Measurements from ENCODE around the gene C16orf89. TPM values are rescaled to one million over a fixed set of nuclear protein-coding genes. Genes with fewer than 3 reads are reported as not detected.
"Not testable (repeated sequence)": the region's sequence is repeated elsewhere in the genome, so short reads cannot be mapped to it uniquely, and the experiment has no call there.

C16orf89 gene
- total and polyA plus RNA-seq, 7 donors: 2.5 to 15.7 (median 6.6) TPM

DNA sequence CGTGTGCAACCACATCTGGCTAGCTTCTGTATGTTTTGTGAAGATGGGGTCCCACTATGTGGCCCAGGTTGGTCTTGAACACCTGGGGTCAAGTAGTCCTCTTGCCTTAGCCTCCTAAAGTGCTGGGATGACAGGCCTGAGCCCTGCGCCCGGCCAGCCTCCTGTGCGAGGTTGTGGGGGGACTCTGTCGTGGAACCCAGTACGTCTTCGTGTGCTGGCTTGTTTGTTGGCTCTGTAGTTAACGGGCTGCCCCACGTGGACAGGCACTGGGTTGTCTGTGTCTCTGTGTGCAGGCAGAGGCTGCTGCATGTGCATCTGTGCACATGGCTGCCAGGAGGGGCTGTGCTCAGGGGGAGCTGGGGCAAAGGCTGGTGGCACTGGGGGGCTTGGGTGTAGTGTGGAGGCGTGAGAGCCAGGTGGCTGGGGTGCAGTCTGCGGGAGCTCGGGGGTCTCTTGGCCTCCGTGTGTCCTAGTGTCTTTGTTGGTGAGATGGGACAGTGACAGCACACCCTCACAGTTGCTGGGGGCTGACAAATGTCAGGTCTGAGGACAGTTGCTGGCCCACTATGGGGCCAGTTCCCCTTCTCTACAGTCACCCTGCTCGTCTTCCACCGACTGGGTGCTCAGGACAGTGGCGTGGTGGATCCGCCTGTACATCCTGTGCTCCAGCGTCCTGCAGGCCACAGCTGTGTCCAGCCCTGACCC is 22.5 kb upstream of the C16orf89 start:
- H3K36me3 ChIP-seq: peaks cover 0 to 43% (median 9%) of the 10 kb centered on the region in 4 donors
- H3K4me1 ChIP-seq; H3K27me3 ChIP-seq; H3K9me3 ChIP-seq; DNase-seq; H3K4me3 ChIP-seq; intact Hi-C loops (cut with DNase I); H3K27ac ChIP-seq: not testable (repeated sequence)
- 92 to 95% methylated on average over 18 of the region's 18 CpGs for WGBS, 2 donors

DNA sequence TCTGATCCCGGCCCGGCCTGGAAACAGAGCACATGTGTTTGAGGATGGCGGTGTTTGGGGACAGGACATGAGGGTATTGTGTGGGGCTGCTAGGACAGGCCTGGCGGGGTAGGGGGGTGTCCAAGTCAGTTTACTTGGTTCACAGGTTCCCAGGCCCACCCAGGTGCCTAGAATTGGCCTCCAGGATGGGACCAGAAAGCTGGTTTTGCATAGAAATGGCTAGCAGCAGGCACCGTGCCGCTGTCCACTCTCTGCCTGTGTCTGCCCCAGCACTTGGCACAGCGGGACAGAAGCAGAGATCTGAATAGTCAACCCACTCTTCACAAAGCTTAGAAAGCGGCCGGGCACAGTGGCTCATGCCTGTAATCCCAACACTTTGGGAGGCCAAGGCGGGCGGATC is 20.0 kb upstream of the C16orf89 start:
- H3K27ac ChIP-seq; H3K27me3 ChIP-seq; intact Hi-C loops (cut with DNase I); H3K9me3 ChIP-seq; H3K4me3 ChIP-seq; H3K4me1 ChIP-seq; DNase-seq: not testable (repeated sequence)
- H3K36me3 ChIP-seq: peaks cover 0 to 65% (median 18%) of the 10 kb centered on the region in 4 donors
- 84 to 94% methylated on average over 11 of the region's 11 CpGs for WGBS, 2 donors

DNA sequence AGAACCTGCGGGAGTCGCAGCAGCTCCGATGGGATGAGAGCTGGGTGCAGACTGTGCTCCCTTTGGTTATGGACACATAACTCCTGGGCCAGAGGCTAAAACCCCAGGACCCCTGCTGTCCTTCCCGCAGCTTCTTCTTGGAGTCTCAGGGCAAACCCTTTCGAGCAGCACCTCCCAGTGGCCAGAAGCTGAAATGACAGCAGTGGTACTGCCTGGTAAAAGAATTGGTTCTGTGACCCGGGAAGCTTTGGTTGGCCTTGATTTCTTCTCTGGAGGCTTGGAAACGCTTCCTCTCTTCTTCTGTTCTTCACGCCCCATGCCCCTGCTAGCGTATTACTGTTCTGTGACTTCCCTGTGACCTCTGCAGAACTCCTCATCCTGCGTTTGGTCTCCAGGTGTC is 19.0 kb upstream of the C16orf89 start:
- DNase-seq: not testable (repeated sequence)
- H3K36me3 ChIP-seq: peaks cover 0 to 64% (median 17%) of the 10 kb centered on the region in 4 donors

DNA sequence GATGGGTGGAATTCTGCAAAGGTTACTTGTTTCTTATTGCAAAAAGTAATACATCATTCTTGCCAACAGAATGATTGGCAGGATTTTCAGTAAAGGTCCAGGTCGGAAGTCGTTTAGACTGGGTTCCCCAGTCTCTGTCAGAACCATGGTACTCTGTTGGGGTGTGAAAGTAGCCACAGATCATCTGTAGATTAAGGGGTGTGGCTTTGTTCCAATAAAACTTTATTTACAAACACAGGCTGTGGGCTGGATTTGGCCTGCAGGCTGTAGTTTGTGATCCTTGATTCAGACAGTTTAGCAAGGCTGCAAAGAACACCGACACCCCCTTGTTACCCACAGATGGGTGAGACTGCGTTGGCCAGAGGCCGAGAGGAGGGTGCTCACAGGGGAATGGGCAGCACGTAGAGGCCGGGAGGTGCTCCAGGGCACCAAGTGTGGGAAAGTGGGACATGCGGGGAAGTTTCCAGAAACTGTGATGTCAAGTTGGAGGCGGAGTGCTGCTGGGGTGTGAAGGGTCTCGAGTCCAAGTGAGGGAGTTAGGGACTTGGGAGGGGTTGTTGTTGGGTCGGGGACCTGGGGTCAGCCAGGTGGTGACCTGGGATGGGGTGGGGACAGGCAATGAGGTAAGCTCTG is 18.5 kb upstream of the C16orf89 start:
- intact Hi-C loops (cut with DNase I); H3K27ac ChIP-seq; H3K4me3 ChIP-seq; H3K9me3 ChIP-seq; H3K27me3 ChIP-seq; H3K4me1 ChIP-seq; DNase-seq: not testable (repeated sequence)
- H3K36me3 ChIP-seq: peaks cover 0 to 63% (median 15%) of the 10 kb centered on the region in 4 donors
- WGBS, 2 donors: 71 to 88% methylated on average over 11 of the region's 11 CpGs

More for the DNA sequence above, 19.0 kb upstream of the C16orf89 start:
- H3K4me1 ChIP-seq; H3K4me3 ChIP-seq; H3K27ac ChIP-seq; H3K27me3 ChIP-seq; H3K9me3 ChIP-seq; intact Hi-C loops (cut with DNase I): not testable (repeated sequence)
- TF ChIP-seq, protein P1, sequence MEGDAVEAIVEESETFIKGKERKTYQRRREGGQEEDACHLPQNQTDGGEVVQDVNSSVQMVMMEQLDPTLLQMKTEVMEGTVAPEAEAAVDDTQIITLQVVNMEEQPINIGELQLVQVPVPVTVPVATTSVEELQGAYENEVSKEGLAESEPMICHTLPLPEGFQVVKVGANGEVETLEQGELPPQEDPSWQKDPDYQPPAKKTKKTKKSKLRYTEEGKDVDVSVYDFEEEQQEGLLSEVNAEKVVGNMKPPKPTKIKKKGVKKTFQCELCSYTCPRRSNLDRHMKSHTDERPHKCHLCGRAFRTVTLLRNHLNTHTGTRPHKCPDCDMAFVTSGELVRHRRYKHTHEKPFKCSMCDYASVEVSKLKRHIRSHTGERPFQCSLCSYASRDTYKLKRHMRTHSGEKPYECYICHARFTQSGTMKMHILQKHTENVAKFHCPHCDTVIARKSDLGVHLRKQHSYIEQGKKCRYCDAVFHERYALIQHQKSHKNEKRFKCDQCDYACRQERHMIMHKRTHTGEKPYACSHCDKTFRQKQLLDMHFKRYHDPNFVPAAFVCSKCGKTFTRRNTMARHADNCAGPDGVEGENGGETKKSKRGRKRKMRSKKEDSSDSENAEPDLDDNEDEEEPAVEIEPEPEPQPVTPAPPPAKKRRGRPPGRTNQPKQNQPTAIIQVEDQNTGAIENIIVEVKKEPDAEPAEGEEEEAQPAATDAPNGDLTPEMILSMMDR (IDR thresholded peaks at IDR 0.05): peak in 3 of 4 experiments; percentile 38 to 59 (median 51)
- WGBS, 2 donors: 56 to 76% methylated on average over 10 of the region's 10 CpGs

DNA sequence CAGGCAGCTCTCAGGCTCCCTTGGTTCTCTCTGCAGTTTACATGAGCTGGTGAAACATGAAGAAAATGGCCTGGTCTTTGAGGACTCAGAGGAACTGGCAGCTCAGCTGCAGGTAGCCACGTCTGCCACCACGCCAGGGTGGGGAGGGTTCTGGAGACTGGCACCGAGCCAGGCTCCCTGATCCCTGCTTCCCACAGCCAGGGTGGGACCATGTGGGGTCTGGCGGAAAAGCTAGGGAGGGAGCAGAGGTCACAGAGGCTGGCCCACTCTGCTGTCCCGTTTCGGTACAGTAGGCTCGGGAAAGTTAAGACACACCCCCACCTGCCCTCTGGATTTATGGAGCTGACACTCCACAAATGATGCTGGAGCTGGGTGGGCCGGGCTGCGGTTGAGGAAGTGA is 17.9 kb upstream of the C16orf89 start:
- H3K9me3 ChIP-seq; H3K27ac ChIP-seq; intact Hi-C loops (cut with DNase I); H3K4me3 ChIP-seq; H3K4me1 ChIP-seq; DNase-seq; H3K27me3 ChIP-seq: not testable (repeated sequence)
- 78 to 89% methylated on average over 9 of the region's 9 CpGs for WGBS, 2 donors
- H3K36me3 ChIP-seq: peaks cover 0 to 63% (median 14%) of the 10 kb centered on the region in 4 donors

DNA sequence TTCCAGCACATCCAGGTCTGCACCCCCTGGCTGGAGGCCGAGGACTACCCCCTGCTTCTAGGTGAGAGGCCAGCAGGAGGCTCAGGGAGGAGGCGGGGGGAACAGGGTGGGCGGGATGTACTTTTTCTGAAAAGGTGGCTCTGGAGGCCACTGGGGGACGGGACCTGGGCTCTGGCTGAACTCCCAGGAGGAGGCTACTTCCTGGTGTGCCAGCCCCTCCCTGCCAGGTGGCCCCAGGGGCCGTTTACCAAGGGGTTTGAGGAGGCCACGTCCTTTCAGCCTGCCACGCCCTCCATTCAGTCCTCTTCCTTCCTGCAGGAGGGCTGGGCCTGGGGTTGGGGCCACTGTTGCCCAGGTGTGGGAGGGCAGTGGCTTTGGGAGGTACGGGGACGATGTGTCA is 15.2 kb upstream of the C16orf89 start:
- peaks cover 2 to 85% (median 25%) of the 10 kb centered on the region in 4 donors for H3K36me3 ChIP-seq
- intact Hi-C loops (cut with DNase I); H3K4me3 ChIP-seq; H3K9me3 ChIP-seq; DNase-seq; H3K27ac ChIP-seq; H3K27me3 ChIP-seq; H3K4me1 ChIP-seq: not testable (repeated sequence)
- 10 to 64% methylated on average over 9 of the region's 9 CpGs for WGBS, 2 donors

DNA sequence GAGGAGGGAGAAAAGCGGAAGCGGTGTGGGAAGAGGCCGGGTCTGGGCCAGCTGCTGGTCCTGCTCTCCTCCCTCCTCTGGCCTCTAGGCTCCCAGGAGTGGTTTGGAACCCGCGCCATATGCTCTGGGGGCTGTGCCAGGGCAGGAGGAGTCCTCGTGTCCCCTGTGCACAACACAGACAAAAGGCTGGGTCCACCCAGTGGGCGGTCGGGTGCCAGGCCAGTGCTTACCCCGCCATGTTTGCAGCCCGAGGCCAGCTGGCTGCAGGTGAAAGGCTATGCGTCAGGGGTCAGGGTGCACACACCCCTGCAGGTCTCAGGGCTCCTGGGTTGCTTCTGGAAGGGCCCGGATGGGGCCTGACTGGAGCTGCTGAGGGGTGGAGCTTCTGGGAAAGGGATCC is 14.7 kb upstream of the C16orf89 start:
- H3K4me1 ChIP-seq; H3K27ac ChIP-seq; H3K9me3 ChIP-seq; DNase-seq; H3K27me3 ChIP-seq; H3K4me3 ChIP-seq; intact Hi-C loops (cut with DNase I): not testable (repeated sequence)
- peaks cover 6 to 85% (median 29%) of the 10 kb centered on the region in 4 donors for H3K36me3 ChIP-seq
- 30 to 67% methylated on average over 12 of the region's 12 CpGs for WGBS, 2 donors

DNA sequence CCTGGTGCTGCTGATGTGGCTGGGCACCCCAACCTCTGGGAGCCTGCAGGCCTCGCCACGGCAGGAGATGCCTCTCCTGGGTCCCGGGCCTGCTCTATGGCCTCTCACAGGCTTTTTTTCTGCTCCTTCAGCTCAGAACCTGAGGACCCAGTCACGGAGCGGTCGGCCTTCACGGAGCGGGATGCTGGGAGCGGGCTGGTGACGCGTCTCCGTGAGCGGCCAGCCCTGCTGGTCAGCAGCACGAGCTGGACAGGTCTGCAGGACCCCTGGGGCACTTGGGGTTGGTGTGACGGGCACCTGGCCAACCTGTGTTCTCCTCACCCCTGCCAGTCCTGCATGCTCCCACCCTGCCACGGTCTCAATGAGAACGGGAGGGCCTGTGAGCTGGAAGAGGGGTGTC is 12.9 kb upstream of the C16orf89 start:
- Histone ChIP-seq H3K9me3 (no peaks in the 10 kb centered on the region), H3K36me3 (peaks cover 6 to 88% (median 31%) of the 10 kb centered on the region in 4 donors), H3K27me3 (no peaks in the 10 kb centered on the region), H3K4me1 (no peaks in the 10 kb centered on the region), H3K4me3 (no peak overlapping the region), H3K27ac (no peak overlapping the region)
- intact Hi-C loops (cut with DNase I): no loop called here
- WGBS, 2 donors: 92 to 98% methylated on average over 17 of the region's 17 CpGs
- TF ChIP-seq, protein P1 (IDR thresholded peaks at IDR 0.05): no peak
- no peak for TF ChIP-seq POLR2A (IDR thresholded peaks at IDR 0.05)
- no peak for TF ChIP-seq EP300 (IDR thresholded peaks at IDR 0.05)
- TF ChIP-seq POLR2AphosphoS5 (IDR thresholded peaks at IDR 0.05): no peak
- DNase-seq: no peak
